ENCODE results near the gene SLC25A30.
"Not testable (repeated sequence)": the region's sequence is repeated elsewhere in the genome, so short reads cannot be mapped to it uniquely, and the experiment has no call there.

Gene SLC25A30

GRCh38 chr13:45432737-45433380 lies 14.7 kb upstream of the SLC25A30 start:
- DNase-seq (ENCODE audit: low read depth in 3 of 3): no peak

- not testable (repeated sequence) for DNase-seq (ENCODE audit: low read depth in 3 of 3)
Measured at GRCh38 chr13:45426056-45426841, 8.1 kb upstream of the SLC25A30 start.

- DNase-seq (ENCODE audit: low read depth in 3 of 3): no peak
Measured at GRCh38 chr13:45422731-45423292, 4.6 kb upstream of the SLC25A30 start.

GRCh38 chr13:45419945-45420344 lies 1.8 kb upstream of the SLC25A30 start:
- no peak for DNase-seq (ENCODE audit: low read depth in 3 of 3)

- DNase-seq (ENCODE audit: low read depth in 3 of 3): not testable (repeated sequence)
Measured at GRCh38 chr13:45419389-45419788, 1.2 kb upstream of the SLC25A30 start.

GRCh38 chr13:45416516-45417128 lies 1.6 kb downstream of the SLC25A30 start:
- DNase-seq (ENCODE audit: low read depth in 3 of 3): no peak

GRCh38 chr13:45415112-45415511 lies 3.1 kb downstream of the SLC25A30 start:
- no peak for DNase-seq (ENCODE audit: low read depth in 3 of 3)

- DNase-seq (ENCODE audit: low read depth in 3 of 3): no peak
Measured at GRCh38 chr13:45413826-45414307, 4.3 kb downstream of the SLC25A30 start.

GRCh38 chr13:45412274-45413049 lies 5.7 kb downstream of the SLC25A30 start:
- DNase-seq (ENCODE audit: low read depth in 3 of 3): no peak

GRCh38 chr13:45411631-45412030 lies 6.5 kb downstream of the SLC25A30 start:
- DNase-seq (ENCODE audit: low read depth in 3 of 3): no peak

GRCh38 chr13:45411221-45411620 lies 7.0 kb downstream of the SLC25A30 start:
- DNase-seq (ENCODE audit: low read depth in 3 of 3): no peak

- no peak for DNase-seq (ENCODE audit: low read depth in 3 of 3)
Measured at GRCh38 chr13:45410466-45410865, 7.7 kb downstream of the SLC25A30 start.

- DNase-seq (ENCODE audit: low read depth in 3 of 3): no peak
Measured at GRCh38 chr13:45410001-45410400, 8.2 kb downstream of the SLC25A30 start.

- no peak for DNase-seq (ENCODE audit: low read depth in 3 of 3)
Measured at GRCh38 chr13:45406421-45406820, 11.8 kb downstream of the SLC25A30 start.

GRCh38 chr13:45403081-45403480 lies 15.1 kb downstream of the SLC25A30 start:
- DNase-seq (ENCODE audit: low read depth in 3 of 3): no peak

GRCh38 chr13:45402641-45403040 lies 15.5 kb downstream of the SLC25A30 start:
- no peak for DNase-seq (ENCODE audit: low read depth in 3 of 3)

- no peak for DNase-seq (ENCODE audit: low read depth in 3 of 3)
Measured at GRCh38 chr13:45401314-45401713, 16.9 kb downstream of the SLC25A30 start.

- no peak for DNase-seq (ENCODE audit: low read depth in 3 of 3)
Measured at GRCh38 chr13:45398877-45399276, 19.3 kb downstream of the SLC25A30 start.

GRCh38 chr13:45396533-45397095 lies 21.6 kb downstream of the SLC25A30 start:
- DNase-seq (ENCODE audit: low read depth in 3 of 3): no peak

- DNase-seq (ENCODE audit: low read depth in 3 of 3): no peak
Measured at GRCh38 chr13:45393941-45394570, 24.1 kb downstream of the SLC25A30 start.

- no peak for DNase-seq (ENCODE audit: low read depth in 3 of 3)
Measured at GRCh38 chr13:45392811-45393210, 25.4 kb downstream of the SLC25A30 start.

Data from stimulated activated CD4-positive, alpha-beta T cell treated with anti-CD3 and anti-CD28 coated beads, TNF-alpha, amount 100 ng/mL, for 4 hours (primary cell).